ENCODE data around the gene LARGE1.

Gene LARGE1

DNA sequence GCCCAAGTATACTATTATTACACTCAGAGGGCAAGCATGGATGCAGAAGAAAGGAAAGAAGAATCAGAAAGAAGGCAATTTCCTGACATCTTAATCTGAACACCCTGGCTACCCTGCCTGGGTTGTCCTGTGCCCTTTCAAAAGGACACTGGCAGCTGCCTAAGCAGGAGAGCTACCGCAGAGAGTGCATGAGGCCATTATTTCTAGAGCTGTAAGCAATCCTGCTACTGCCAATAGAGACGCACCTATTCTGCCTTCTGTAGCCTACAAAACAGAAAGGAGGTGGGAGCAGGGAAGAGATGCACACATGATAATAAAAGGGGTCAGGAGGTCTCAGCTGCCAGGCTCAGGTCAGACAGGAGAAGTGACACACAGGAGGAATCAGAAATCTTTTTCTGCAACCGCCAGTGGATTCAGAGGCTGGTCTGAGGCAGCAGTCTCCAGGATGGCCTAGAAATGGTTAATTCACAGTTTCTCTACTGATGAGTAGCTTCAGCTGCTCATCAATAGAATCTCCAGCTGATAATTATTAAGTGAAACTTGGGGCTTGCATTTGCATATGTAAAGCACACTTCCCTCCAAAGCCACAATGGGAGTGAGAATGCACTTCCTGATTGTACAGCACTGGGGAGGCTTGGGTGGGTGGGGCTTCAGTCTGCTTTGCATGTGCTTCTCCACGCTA lies 253.9 kb downstream of the LARGE1 start:
- H3K4me3 ChIP-seq (ENCODE audit: low read depth, low read length): no peak overlapping the region
- peak; percentile 67 for DNase-seq (ENCODE audit: low read depth)

DNA sequence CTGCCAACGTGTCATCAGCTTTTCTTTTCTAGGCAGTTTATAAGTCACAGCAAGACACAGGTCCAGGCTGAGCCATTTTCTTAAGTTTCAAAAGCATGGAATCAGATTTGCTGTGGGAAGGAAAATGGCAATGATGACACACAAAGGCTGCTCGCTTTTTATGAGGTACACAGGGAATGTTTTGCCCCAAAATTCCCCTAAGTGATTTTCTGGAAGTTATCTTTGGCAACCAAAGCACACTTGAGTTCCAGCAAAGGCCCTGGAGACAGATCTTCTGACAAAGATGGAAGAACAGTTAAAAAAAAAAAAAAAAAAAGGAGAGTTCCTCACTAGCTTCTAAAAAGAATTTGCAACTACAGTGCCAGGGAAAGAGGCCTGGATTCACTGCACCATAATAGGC lies 260.8 kb downstream of the LARGE1 start:
- no peak for DNase-seq (ENCODE audit: low read depth)

More for the DNA sequence above, 253.9 kb downstream of the LARGE1 start:
- no peak for TF ChIP-seq POLR2A (IDR thresholded peaks at IDR 0.05; ENCODE audit: extremely low read depth, insufficient read length)
- no peak for TF ChIP-seq MAX (IDR thresholded peaks at IDR 0.05; ENCODE audit: low read depth, low read length)
- TF ChIP-seq MYC (IDR thresholded peaks at IDR 0.05; ENCODE audit: low read depth, low read length): no peak
- no peak for TF ChIP-seq CTCF (IDR thresholded peaks at IDR 0.05; ENCODE audit: low read depth, low read length)

GRCh38 chr22:33658775-33659174 lies 261.5 kb downstream of the LARGE1 start:
- DNase-seq (ENCODE audit: low read depth): peak; percentile 60
- no peak overlapping the region for H3K4me3 ChIP-seq (ENCODE audit: low read depth, low read length)
- TF ChIP-seq MYC (IDR thresholded peaks at IDR 0.05; ENCODE audit: low read depth, low read length): no peak
- 0 out of 2 replicates have a peak, but pooled peaks have one; percentile 18 for TF ChIP-seq MAX (IDR thresholded peaks at IDR 0.05; ENCODE audit: low read depth, low read length)
- TF ChIP-seq CTCF (IDR thresholded peaks at IDR 0.05; ENCODE audit: low read depth, low read length): no peak
- no peak for TF ChIP-seq POLR2A (IDR thresholded peaks at IDR 0.05; ENCODE audit: extremely low read depth, insufficient read length)

More for the DNA sequence above, 260.8 kb downstream of the LARGE1 start:
- no peak overlapping the region for H3K4me3 ChIP-seq (ENCODE audit: low read depth, low read length)
- TF ChIP-seq CTCF (IDR thresholded peaks at IDR 0.05; ENCODE audit: low read depth, low read length): no peak
- no peak for TF ChIP-seq POLR2A (IDR thresholded peaks at IDR 0.05; ENCODE audit: extremely low read depth, insufficient read length)
- TF ChIP-seq MYC (IDR thresholded peaks at IDR 0.05; ENCODE audit: low read depth, low read length): no peak
- TF ChIP-seq MAX (IDR thresholded peaks at IDR 0.05; ENCODE audit: low read depth, low read length): no peak

- TF ChIP-seq POLR2A (IDR thresholded peaks at IDR 0.05; ENCODE audit: extremely low read depth, insufficient read length): no peak
- TF ChIP-seq CTCF (IDR thresholded peaks at IDR 0.05; ENCODE audit: low read depth, low read length): no peak
- TF ChIP-seq MAX (IDR thresholded peaks at IDR 0.05; ENCODE audit: low read depth, low read length): no peak
- TF ChIP-seq MYC (IDR thresholded peaks at IDR 0.05; ENCODE audit: low read depth, low read length): no peak
- DNase-seq (ENCODE audit: low read depth): no peak
- H3K4me3 ChIP-seq (ENCODE audit: low read depth, low read length): no peak overlapping the region
Observed at GRCh38 chr22:33657670-33658069, 262.6 kb downstream of the LARGE1 start.

DNA sequence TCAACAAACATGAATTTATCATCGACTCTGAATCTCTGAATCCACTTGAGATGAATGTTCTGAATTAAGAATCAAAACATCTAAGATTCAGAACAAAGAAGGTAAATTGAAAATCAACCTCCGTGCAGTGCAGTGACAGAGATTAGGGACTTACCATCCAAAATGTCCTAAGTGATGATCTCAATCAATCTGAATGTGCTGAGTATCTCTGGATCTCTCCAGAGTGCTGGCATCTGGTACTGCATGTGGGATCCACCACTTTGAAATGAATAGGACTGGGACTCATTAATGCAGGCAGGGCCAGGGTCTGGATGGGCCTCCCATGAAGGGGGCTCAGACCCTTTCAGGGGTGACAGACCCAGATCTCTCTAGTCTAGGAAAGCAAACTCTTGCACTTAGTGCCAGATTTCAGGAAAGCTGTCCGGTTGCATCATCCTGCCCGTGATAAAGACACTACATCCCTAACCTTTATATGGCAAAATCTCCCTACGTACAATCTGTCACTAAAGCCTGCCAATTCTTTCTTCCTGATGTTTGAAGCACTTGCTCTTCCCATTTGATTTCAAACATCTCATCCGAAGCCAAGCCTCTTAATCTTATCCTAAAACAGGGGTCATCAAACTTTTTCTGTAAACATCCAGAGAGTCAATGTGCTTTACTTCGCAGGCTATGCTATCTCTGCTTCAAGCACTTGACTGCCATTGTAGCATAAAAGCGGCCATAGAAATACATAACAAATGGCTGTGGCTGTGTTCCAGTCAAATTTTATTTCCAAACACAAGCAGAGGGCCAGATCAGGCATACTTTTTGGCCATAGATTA lies 263.3 kb downstream of the LARGE1 start:
- TF ChIP-seq MAX (IDR thresholded peaks at IDR 0.05; ENCODE audit: low read depth, low read length) (no peak), MYC (IDR thresholded peaks at IDR 0.05; ENCODE audit: low read depth, low read length) (no peak)
- no peak for DNase-seq (ENCODE audit: low read depth)
- H3K4me3 ChIP-seq (ENCODE audit: low read depth, low read length): no peak overlapping the region

Data from NB4 (cell line).